H9 (cell line): ENCODE measurements around the gene SPIRE2. TPM values are rescaled to one million over a fixed set of nuclear protein-coding genes. Genes with fewer than 3 reads are reported as not detected.

Source experiments
- DNase-seq: peaks from one replicate; pipeline ENCODE4 v3.0.0-alpha.2; 2017
- H2AFZ ChIP-seq: one replicate; pipeline ENCODE4 v1.6.1; 2013; ENCODE audit warnings: mild to moderate bottlenecking, low read length, control low read depth, moderate library complexity
- H2AK5ac ChIP-seq: 2 replicates; pipeline ENCODE4 v1.6.1; 2013; ENCODE audit warnings: low read length, control low read depth, mixed read lengths; ENCODE audit not compliant: insufficient read length
- H2BK120ac ChIP-seq: one replicate; pipeline ENCODE4 v1.6.1; 2013; ENCODE audit warnings: low read depth, mild to moderate bottlenecking, low read length, control low read depth, inconsistent platforms; ENCODE audit not compliant: poor library complexity, severe bottlenecking
- H2BK12ac ChIP-seq: 2 replicates; pipeline ENCODE4 v1.6.1; 2013; ENCODE audit warnings: low read length, control low read depth, mixed read lengths, low read depth; ENCODE audit not compliant: insufficient read length
- H2BK15ac ChIP-seq: 2 replicates; pipeline ENCODE4 v1.6.1; 2013; ENCODE audit warnings: low read depth, low read length, control low read depth
- H2BK20ac ChIP-seq: one replicate; pipeline ENCODE4 v1.6.1; 2013; ENCODE audit warnings: low read depth, mild to moderate bottlenecking, low read length, control low read depth, inconsistent platforms; ENCODE audit not compliant: poor library complexity, severe bottlenecking
- H2BK5ac ChIP-seq: 2 replicates; pipeline ENCODE4 v1.6.1; 2013; ENCODE audit warnings: low read length, control low read depth, mixed read lengths; ENCODE audit not compliant: insufficient read length
- H3K14ac ChIP-seq: 2 replicates; pipeline ENCODE4 v1.6.1; 2013; ENCODE audit warnings: low read length, control low read depth; ENCODE audit not compliant: insufficient read depth
- H3K18ac ChIP-seq: 2 replicates; pipeline ENCODE4 v1.6.1; 2013; ENCODE audit warnings: low read depth, mild to moderate bottlenecking, mixed read lengths, low read length, control low read depth; ENCODE audit not compliant: insufficient read length
- H3K23ac ChIP-seq: 2 replicates; pipeline ENCODE4 v1.6.1; 2013; ENCODE audit warnings: low read length, control low read depth, mixed read lengths, low read depth; ENCODE audit not compliant: insufficient read length
- H3K23me2 ChIP-seq: 2 replicates; pipeline ENCODE4 v1.6.1; 2013; ENCODE audit warnings: low read depth, mild to moderate bottlenecking, mixed read lengths, low read length, control low read depth; ENCODE audit not compliant: insufficient read length, poor library complexity, severe bottlenecking
- H3K27ac ChIP-seq: 2 replicates; pipeline ENCODE4 v1.5.1; 2013; ENCODE audit warnings: low read length, control low read depth, mixed read lengths, low read depth; ENCODE audit not compliant: insufficient read length
- H3K27me3 ChIP-seq: 2 replicates; pipeline ENCODE4 v1.6.1; 2013; ENCODE audit warnings: low read length, control low read depth, inconsistent platforms; ENCODE audit not compliant: insufficient read depth
- H3K4ac ChIP-seq: 2 replicates; pipeline ENCODE4 v1.6.1; 2013; ENCODE audit warnings: low read depth, mild to moderate bottlenecking, control low read depth, inconsistent platforms, low read length, moderate library complexity
- H3K4me1 ChIP-seq: 2 replicates; pipeline ENCODE4 v1.6.1; 2013; ENCODE audit warnings: low read length, control low read depth, inconsistent platforms; ENCODE audit not compliant: insufficient read depth
- H3K4me2 ChIP-seq: 2 replicates; pipeline ENCODE4 v1.6.1; 2013; ENCODE audit warnings: low read length, control low read depth, mixed read lengths; ENCODE audit not compliant: insufficient read length, insufficient read depth
- H3K56ac ChIP-seq: 2 replicates; pipeline ENCODE4 v1.6.1; 2013; ENCODE audit warnings: low read depth, mild to moderate bottlenecking, mixed read lengths, low read length, control low read depth; ENCODE audit not compliant: insufficient read length
- H3K79me1 ChIP-seq: 2 replicates; pipeline ENCODE4 v1.6.1; 2013; ENCODE audit warnings: low read depth, mild to moderate bottlenecking, moderate library complexity, low read length, control low read depth, inconsistent platforms; ENCODE audit not compliant: insufficient read depth, poor library complexity, severe bottlenecking
- H3K79me2 ChIP-seq: 2 replicates; pipeline ENCODE4 v1.6.1; 2013; ENCODE audit warnings: low read length, control low read depth, inconsistent platforms; ENCODE audit not compliant: insufficient read depth
- H3K9ac ChIP-seq: 2 replicates; pipeline ENCODE4 v1.6.1; 2013; ENCODE audit warnings: low read length, control low read depth, mixed read lengths; ENCODE audit not compliant: insufficient read length; ENCODE audit errors: extremely low read depth
- H3K9me3 ChIP-seq: one replicate; pipeline ENCODE4 v1.6.1; 2013; ENCODE audit warnings: low read depth, low read length, inconsistent platforms; ENCODE audit not compliant: control insufficient read depth
- H3T11ph ChIP-seq: one replicate; pipeline ENCODE4 v1.6.1; 2013; ENCODE audit warnings: mild to moderate bottlenecking, low read length, control low read depth, inconsistent platforms
- H4K20me1 ChIP-seq: one replicate; pipeline ENCODE4 v1.6.1; 2013; ENCODE audit not compliant: control insufficient read depth, insufficient read length, insufficient read depth
- H4K5ac ChIP-seq: 2 replicates; pipeline ENCODE4 v1.6.1; 2013; ENCODE audit warnings: low read depth, mild to moderate bottlenecking, mixed read lengths, low read length, control low read depth; ENCODE audit not compliant: insufficient read length
- H4K8ac ChIP-seq: replicated peaks from 2 replicates; pipeline ENCODE4 v1.6.1; 2013; ENCODE audit warnings: low read length, control low read depth, mixed read lengths, low read depth; ENCODE audit not compliant: insufficient read length
- H4K91ac ChIP-seq: 2 replicates; pipeline ENCODE4 v1.6.1; 2013; ENCODE audit warnings: low read depth, mild to moderate bottlenecking, moderate library complexity, mixed read lengths, low read length, control low read depth; ENCODE audit not compliant: insufficient read length
- H3K27ac Mint-ChIP-seq, 3 experiments: 2 replicates in 2 of 3; 3 replicates in 1 of 3; pipeline ENCODE4 v1.8.0; 2020 to 2021; ENCODE audit warnings: mixed read lengths in 3 of 3, mild to moderate bottlenecking in 1 of 3, moderate library complexity in 1 of 3
- H3K27me3 Mint-ChIP-seq: 2 replicates; pipeline ENCODE4 v1.8.0; 2021; ENCODE audit warnings: low read depth, mild to moderate bottlenecking, moderate library complexity, mixed read lengths
- H3K36me3 Mint-ChIP-seq, 3 experiments: 2 replicates in 2 of 3; 3 replicates in 1 of 3; pipeline ENCODE4 v1.8.0; 2020 to 2021; ENCODE audit warnings: low read depth in 3 of 3, mixed read lengths in 3 of 3; ENCODE audit not compliant: insufficient read depth in 1 of 3
- H3K4me1 Mint-ChIP-seq, 2 experiments: 2 replicates each; pipeline ENCODE4 v1.8.0; 2020; ENCODE audit warnings: mixed read lengths in 2 of 2
- H3K4me3 Mint-ChIP-seq, 2 experiments: 2 replicates in 1 of 2; 3 replicates in 1 of 2; pipeline ENCODE4 v1.8.0; 2020 to 2021; ENCODE audit warnings: mild to moderate bottlenecking in 2 of 2, mixed read lengths in 2 of 2, moderate library complexity in 1 of 2
- H3K9me3 Mint-ChIP-seq, 2 experiments: 2 replicates in 1 of 2; 3 replicates in 1 of 2; pipeline ENCODE4 v1.8.0; 2020; ENCODE audit warnings: mild to moderate bottlenecking in 2 of 2, mixed read lengths in 2 of 2, moderate library complexity in 1 of 2
- WGBS: extraction: QIAGEN DNeasy Blood & Tissue Kit; methylation state at CpG from one replicate; pipeline ENCODE4 v1.1.7; 2013; ENCODE audit warnings: missing lambda C conversion rate, low lambda C conversion rate, mixed read lengths; ENCODE audit not compliant: insufficient read length; ENCODE audit errors: extremely low coverage; 5-methylcytosine and 5-hydroxymethylcytosine counted together
- total RNA-seq: library from RNA; stranded (reverse); gene quantifications from 2 replicates; pipeline ENCODE4 v1.2.1, GENCODE V29; 2021
- TF ChIP-seq, protein P1 (sequence below): fragments of 200-600 bp; sonication (generic); conservative IDR thresholded peaks from 3 replicates; pipeline ENCODE4 v1.8.0; 2021; ENCODE audit warnings: antibody characterized with exemption, mild to moderate bottlenecking

Gene SPIRE2
- total RNA-seq, 1 experiment from 2014 or later: 6.9 TPM

DNA sequence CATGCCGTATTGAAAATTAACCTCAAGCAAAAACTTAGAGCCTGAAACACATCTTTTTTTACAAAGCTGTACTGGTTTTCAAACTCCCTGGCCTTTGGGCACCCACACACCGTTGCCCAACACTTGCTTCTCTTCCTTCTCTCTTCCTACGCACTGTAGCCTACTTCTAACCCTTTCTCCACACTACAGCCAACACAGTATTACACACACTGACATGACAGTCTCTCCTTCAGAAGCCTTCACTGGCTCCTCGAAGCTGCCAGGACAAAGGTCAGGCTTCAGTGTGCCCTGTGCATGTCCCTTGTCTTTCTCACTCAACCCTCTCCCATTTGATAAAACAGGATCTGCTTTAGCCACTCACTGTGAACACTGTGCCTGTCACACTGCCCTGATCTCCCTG is 19.8 kb upstream of the SPIRE2 start:
- Histone ChIP-seq H2AK5ac (no peak overlapping the region), H4K5ac (no peak overlapping the region), H4K20me1 (no peaks in the 10 kb centered on the region), H3K23me2 (no peaks in the 10 kb centered on the region), H2BK5ac (no peak overlapping the region), H3K18ac (no peak overlapping the region), H3T11ph (no peak overlapping the region), H4K91ac (no peak overlapping the region), H3K79me1 (no peaks in the 10 kb centered on the region), H3K4me1 (no peaks in the 10 kb centered on the region), H2BK12ac (no peak overlapping the region), H3K9me3 (no peaks in the 10 kb centered on the region), H2AFZ (no peak overlapping the region), H4K8ac (no peak overlapping the region), H3K27me3 (no peaks in the 10 kb centered on the region), H2BK120ac (no peak overlapping the region), H2BK20ac (no peak overlapping the region), H3K27ac (no peak overlapping the region), H3K23ac (no peak overlapping the region), H3K56ac (no peak overlapping the region), H2BK15ac (no peak overlapping the region), H3K9ac (no peak overlapping the region), H3K4ac (no peak overlapping the region), H3K4me2 (no peak overlapping the region), H3K79me2 (no peaks in the 10 kb centered on the region), H3K14ac (no peak overlapping the region)
- Mint-ChIP-seq H3K9me3 (no peaks in the 10 kb centered on the region; a peak in 1 of 5 replicates), H3K36me3 (peaks cover 40 to 70% (median 60%) of the 10 kb centered on the region in 3 experiments; a peak in 6 of 7 replicates), H3K4me1 (no peaks in the 10 kb centered on the region), H3K27ac (0 out of 7 replicates have a peak overlapping the region, but pooled peaks of 1 of the 3 experiments have one; percentile 3), H3K4me3 (no peak overlapping the region), H3K27me3 (no peaks in the 10 kb centered on the region)
- TF ChIP-seq, protein P1, sequence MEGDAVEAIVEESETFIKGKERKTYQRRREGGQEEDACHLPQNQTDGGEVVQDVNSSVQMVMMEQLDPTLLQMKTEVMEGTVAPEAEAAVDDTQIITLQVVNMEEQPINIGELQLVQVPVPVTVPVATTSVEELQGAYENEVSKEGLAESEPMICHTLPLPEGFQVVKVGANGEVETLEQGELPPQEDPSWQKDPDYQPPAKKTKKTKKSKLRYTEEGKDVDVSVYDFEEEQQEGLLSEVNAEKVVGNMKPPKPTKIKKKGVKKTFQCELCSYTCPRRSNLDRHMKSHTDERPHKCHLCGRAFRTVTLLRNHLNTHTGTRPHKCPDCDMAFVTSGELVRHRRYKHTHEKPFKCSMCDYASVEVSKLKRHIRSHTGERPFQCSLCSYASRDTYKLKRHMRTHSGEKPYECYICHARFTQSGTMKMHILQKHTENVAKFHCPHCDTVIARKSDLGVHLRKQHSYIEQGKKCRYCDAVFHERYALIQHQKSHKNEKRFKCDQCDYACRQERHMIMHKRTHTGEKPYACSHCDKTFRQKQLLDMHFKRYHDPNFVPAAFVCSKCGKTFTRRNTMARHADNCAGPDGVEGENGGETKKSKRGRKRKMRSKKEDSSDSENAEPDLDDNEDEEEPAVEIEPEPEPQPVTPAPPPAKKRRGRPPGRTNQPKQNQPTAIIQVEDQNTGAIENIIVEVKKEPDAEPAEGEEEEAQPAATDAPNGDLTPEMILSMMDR: no peak
- no CpG with 5 or more reads among the region's 4 CpGs for WGBS
- no peak for DNase-seq
